ENCODE measurements around the gene HMCN2. TPM values are rescaled to one million over a fixed set of nuclear protein-coding genes. Genes with fewer than 3 reads are reported as not detected.

The HMCN2 gene
- polyA plus RNA-seq, 3 donors from 2014 or later = not detected

- H3K27me3 Mint-ChIP-seq (ENCODE audit: low read depth in 3 of 3) = peaks cover 3 to 11% (median 5%) of the 10 kb centered on the region in 3 donors
- no peak for DNase-seq
Observed at GRCh38 chr9:130295945-130296782, 30.6 kb downstream of the HMCN2 start.

GRCh38 chr9:130296783-130297055, 31.2 kb downstream of the HMCN2 start:
- no peak for DNase-seq
- H3K4me1 Mint-ChIP-seq = no peaks in the 10 kb centered on the region
- no peaks in the 10 kb centered on the region for H3K36me3 Mint-ChIP-seq
- no peaks in the 10 kb centered on the region for H3K9me3 Mint-ChIP-seq
- no peak overlapping the region for H3K27ac Mint-ChIP-seq
- H3K4me3 Mint-ChIP-seq = no peak overlapping the region
- peaks cover 3 to 11% (median 5%) of the 10 kb centered on the region in 3 donors for H3K27me3 Mint-ChIP-seq (ENCODE audit: low read depth in 3 of 3)

More at GRCh38 chr9:130295945-130296782, 30.6 kb downstream of the HMCN2 start:
- Mint-ChIP-seq H3K4me3 (no peak overlapping the region), H3K36me3 (no peaks in the 10 kb centered on the region), H3K4me1 (no peaks in the 10 kb centered on the region), H3K9me3 (no peaks in the 10 kb centered on the region), H3K27ac (no peak overlapping the region)

GRCh38 chr9:130297371-130297770, 31.8 kb downstream of the HMCN2 start:
- Mint-ChIP-seq H3K27ac (no peak overlapping the region), H3K36me3 (no peaks in the 10 kb centered on the region), H3K4me1 (no peaks in the 10 kb centered on the region), H3K9me3 (no peaks in the 10 kb centered on the region), H3K27me3 (ENCODE audit: low read depth in 3 of 3) (peaks cover under 1 to 11% (median 5%) of the 10 kb centered on the region in 3 donors), H3K4me3 (no peak overlapping the region)
- DNase-seq = no peak

- H3K27ac Mint-ChIP-seq = no peak overlapping the region
- H3K27me3 Mint-ChIP-seq (ENCODE audit: low read depth in 3 of 3) = peaks cover 0 to 7% (median 2%) of the 10 kb centered on the region in 3 donors
- H3K9me3 Mint-ChIP-seq = no peaks in the 10 kb centered on the region
- H3K4me1 Mint-ChIP-seq = no peaks in the 10 kb centered on the region
- H3K36me3 Mint-ChIP-seq = no peaks in the 10 kb centered on the region
- H3K4me3 Mint-ChIP-seq = no peak overlapping the region
- no peak for DNase-seq
Observed at GRCh38 chr9:130298662-130299279, 33.2 kb downstream of the HMCN2 start.

DNA sequence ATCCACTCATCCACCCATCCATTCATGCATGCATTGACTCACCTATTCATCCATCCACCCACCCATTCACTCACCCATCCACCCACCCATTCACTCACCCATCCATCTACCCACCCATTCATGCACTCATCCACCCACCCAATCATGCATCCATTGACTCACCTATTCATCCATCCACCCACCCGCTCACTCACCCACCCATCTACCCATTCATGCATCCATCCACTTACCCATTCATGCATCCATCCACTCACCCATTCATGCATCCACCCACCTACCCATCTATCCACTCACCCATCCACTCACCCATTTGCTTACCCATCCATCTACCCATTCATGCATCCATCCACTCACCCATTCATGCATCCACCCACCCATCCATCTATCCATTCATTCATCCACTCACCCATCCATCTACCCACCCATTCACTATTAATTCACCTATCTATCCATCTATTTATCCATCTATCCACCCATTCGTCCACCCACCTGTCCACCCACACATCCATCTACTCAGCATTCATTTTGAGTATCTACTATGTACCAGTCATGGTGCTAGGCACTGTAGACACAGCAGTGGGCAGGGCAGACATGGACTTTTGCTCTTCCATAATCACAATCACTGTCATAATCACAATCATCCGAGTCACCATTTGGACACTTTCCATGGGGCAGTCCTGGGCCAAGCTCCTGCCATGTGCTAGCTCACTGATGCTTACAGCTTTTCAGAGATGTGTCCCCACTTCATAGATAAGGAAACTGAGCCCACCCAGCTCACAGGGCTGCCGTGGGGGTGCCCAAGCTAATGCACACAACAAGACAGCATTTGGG, 34.4 kb downstream of the HMCN2 start:
- H3K4me3 Mint-ChIP-seq = no peak overlapping the region
- no peaks in the 10 kb centered on the region for H3K4me1 Mint-ChIP-seq
- H3K27me3 Mint-ChIP-seq (ENCODE audit: low read depth in 3 of 3) = peaks cover 0 to 6% (median 2%) of the 10 kb centered on the region in 3 donors
- DNase-seq = no peak
- no peaks in the 10 kb centered on the region for H3K36me3 Mint-ChIP-seq
- H3K9me3 Mint-ChIP-seq = peaks cover 0 to 2% (median 0%) of the 10 kb centered on the region in 6 donors
- no peak overlapping the region for H3K27ac Mint-ChIP-seq

- Mint-ChIP-seq H3K9me3 (peaks cover 0 to 2% (median 0%) of the 10 kb centered on the region in 6 donors), H3K4me1 (no peaks in the 10 kb centered on the region), H3K36me3 (no peaks in the 10 kb centered on the region), H3K27ac (no peak overlapping the region), H3K27me3 (ENCODE audit: low read depth in 3 of 3) (peaks cover 0 to 6% (median 2%) of the 10 kb centered on the region in 3 donors), H3K4me3 (no peak overlapping the region)
- no peak for DNase-seq
Observed at GRCh38 chr9:130300739-130301138, 35.2 kb downstream of the HMCN2 start.

DNA sequence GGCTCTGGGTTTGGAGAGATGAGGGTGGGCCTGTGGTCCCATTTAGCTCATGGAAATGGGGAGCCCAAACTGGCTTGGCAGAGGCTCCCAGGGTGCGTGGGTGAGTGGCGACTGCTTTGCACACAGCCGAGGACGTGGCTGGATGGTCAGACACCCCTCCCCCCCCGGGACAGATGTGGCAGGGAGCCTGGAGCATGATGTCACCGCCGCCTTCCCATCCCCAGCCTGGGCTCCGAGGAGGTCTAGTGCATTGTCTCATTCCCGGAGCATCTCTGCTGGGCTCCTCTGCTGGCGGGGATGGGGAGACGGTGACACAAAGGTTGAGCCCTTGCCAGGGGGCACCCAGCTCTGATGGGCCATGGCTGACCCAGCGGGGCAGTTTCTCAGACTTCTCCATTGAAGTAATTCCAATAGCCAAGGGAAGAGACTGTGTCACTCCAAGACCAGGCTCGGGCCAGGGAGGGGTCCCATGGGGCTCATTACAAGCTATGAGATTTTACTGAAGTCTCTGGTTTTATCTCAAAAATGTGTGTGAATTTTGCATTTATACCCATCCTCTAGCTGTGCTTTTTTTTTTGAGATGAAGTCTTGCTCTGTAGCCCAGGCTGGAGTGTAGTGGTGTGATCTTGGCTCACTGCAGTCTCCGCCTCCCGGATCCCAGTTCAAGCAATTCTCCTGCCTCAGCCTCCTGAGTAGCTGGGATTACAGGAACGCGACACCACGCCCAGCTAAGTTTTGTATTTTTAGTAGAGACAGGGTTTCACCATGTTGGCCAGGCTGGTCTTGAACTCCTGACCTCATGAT, 36.1 kb downstream of the HMCN2 start:
- peaks cover 0 to 2% (median 0%) of the 10 kb centered on the region in 6 donors for H3K9me3 Mint-ChIP-seq
- no peak overlapping the region for H3K4me3 Mint-ChIP-seq
- no peaks in the 10 kb centered on the region for H3K36me3 Mint-ChIP-seq
- H3K27ac Mint-ChIP-seq = no peak overlapping the region
- no peak for DNase-seq
- H3K27me3 Mint-ChIP-seq (ENCODE audit: low read depth in 3 of 3) = peaks cover 0 to 6% (median 2%) of the 10 kb centered on the region in 3 donors
- H3K4me1 Mint-ChIP-seq = no peaks in the 10 kb centered on the region

GRCh38 chr9:130302785-130303612, 37.4 kb downstream of the HMCN2 start:
- no peak for DNase-seq
- no peaks in the 10 kb centered on the region for H3K4me1 Mint-ChIP-seq

DNA sequence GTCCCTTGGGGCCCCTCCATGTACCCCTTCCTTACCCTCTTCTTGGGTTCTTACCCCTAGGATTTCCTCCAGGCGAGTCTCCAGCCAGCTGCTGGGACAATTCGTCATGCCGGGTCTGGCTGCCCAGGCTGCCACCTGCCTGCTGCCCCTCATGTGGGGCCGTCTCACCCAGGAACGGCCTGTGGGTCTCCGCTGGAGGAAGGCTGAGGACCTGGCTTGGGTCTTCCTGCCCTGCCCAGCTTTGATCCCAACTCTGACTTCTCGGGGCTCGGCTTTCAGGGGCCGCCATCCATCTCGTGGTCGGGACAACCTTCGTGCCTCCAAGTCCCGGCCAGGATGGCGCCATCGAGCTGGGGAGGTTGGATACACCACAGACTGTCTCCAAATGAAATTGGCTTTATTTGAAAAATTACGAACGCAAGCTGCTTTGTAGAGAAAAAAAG, 38.1 kb downstream of the HMCN2 start:
- H3K9me3 Mint-ChIP-seq = peaks cover 0 to 2% (median 0%) of the 10 kb centered on the region in 6 donors
- H3K4me3 Mint-ChIP-seq = no peak overlapping the region
- no peak for DNase-seq
- H3K27me3 Mint-ChIP-seq (ENCODE audit: low read depth in 3 of 3) = no peaks in the 10 kb centered on the region
- no peaks in the 10 kb centered on the region for H3K36me3 Mint-ChIP-seq
- no peaks in the 10 kb centered on the region for H3K4me1 Mint-ChIP-seq
- H3K27ac Mint-ChIP-seq = no peak overlapping the region

More at GRCh38 chr9:130302785-130303612, 37.4 kb downstream of the HMCN2 start:
- Mint-ChIP-seq H3K27me3 (ENCODE audit: low read depth in 3 of 3) (peaks cover 0 to 2% (median 0%) of the 10 kb centered on the region in 3 donors), H3K36me3 (no peaks in the 10 kb centered on the region), H3K27ac (no peak overlapping the region), H3K9me3 (peaks cover 0 to 2% (median 0%) of the 10 kb centered on the region in 6 donors), H3K4me3 (no peak overlapping the region)

DNA sequence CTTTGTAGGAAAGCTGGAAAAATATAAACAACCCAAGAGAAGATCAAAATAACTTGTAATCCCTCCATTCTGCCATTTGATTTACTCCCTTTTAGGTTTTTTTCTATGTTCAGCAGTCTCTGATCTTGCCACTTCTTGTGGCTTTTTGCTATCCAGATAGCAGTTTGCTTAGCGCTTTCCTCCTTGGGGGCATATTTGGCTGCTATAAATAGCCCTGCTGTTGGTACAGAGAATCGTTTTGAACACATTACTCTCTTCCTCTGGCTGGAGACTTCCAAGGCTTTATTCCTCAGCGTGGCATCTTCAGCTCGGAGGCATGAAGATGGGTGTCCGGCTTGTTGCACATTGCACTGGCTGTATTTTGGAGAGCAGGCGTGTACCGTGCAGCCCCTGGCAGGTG, 38.6 kb downstream of the HMCN2 start:
- no peak overlapping the region for H3K4me3 Mint-ChIP-seq
- no peak for DNase-seq
- peaks cover 0 to 3% (median 0%) of the 10 kb centered on the region in 3 donors for H3K27me3 Mint-ChIP-seq (ENCODE audit: low read depth in 3 of 3)
- peaks cover 0 to 2% (median 0%) of the 10 kb centered on the region in 6 donors for H3K9me3 Mint-ChIP-seq
- no peaks in the 10 kb centered on the region for H3K36me3 Mint-ChIP-seq
- no peak overlapping the region for H3K27ac Mint-ChIP-seq
- no peaks in the 10 kb centered on the region for H3K4me1 Mint-ChIP-seq

DNA sequence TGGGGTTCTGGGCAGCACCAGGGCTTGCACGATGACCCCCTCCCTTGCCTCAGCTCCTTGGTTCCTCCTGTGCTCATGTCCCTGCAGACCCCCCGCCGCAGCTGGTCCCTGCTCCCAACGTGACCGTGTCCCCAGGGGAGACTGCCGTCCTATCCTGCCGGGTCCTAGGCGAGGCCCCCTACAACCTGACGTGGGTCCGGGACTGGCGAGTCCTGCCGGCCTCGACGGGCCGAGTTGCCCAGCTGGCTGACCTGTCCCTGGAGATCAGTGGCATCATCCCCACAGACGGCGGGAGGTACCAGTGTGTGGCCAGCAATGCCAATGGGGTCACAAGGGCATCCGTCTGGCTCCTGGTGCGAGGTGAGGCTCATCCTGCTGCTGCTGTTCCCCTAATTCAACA, 39.1 kb downstream of the HMCN2 start:
- DNase-seq = no peak
- Mint-ChIP-seq H3K27me3 (ENCODE audit: low read depth in 3 of 3) (peaks cover 0 to 4% (median 0%) of the 10 kb centered on the region in 3 donors), H3K9me3 (peaks cover 0 to 2% (median 0%) of the 10 kb centered on the region in 6 donors), H3K27ac (no peak overlapping the region), H3K36me3 (no peaks in the 10 kb centered on the region), H3K4me3 (no peak overlapping the region), H3K4me1 (no peaks in the 10 kb centered on the region)

- Mint-ChIP-seq H3K4me1 (no peaks in the 10 kb centered on the region), H3K27ac (no peak overlapping the region), H3K36me3 (no peaks in the 10 kb centered on the region), H3K27me3 (ENCODE audit: low read depth in 3 of 3) (peaks cover 0 to 4% (median 0%) of the 10 kb centered on the region in 3 donors), H3K9me3 (peaks cover 0 to 2% (median 0%) of the 10 kb centered on the region in 6 donors), H3K4me3 (no peak overlapping the region)
- no peak for DNase-seq
Observed at GRCh38 chr9:130305381-130305780, 39.8 kb downstream of the HMCN2 start.

All from immature natural killer cell (primary cell).